ENCODE data around the gene KIF18B. TPM values are rescaled to one million over a fixed set of nuclear protein-coding genes. Genes with fewer than 3 reads are reported as not detected.

Gene KIF18B
- total RNA-seq, 1 donor from 2014 or later, result 0.74 TPM

DNA sequence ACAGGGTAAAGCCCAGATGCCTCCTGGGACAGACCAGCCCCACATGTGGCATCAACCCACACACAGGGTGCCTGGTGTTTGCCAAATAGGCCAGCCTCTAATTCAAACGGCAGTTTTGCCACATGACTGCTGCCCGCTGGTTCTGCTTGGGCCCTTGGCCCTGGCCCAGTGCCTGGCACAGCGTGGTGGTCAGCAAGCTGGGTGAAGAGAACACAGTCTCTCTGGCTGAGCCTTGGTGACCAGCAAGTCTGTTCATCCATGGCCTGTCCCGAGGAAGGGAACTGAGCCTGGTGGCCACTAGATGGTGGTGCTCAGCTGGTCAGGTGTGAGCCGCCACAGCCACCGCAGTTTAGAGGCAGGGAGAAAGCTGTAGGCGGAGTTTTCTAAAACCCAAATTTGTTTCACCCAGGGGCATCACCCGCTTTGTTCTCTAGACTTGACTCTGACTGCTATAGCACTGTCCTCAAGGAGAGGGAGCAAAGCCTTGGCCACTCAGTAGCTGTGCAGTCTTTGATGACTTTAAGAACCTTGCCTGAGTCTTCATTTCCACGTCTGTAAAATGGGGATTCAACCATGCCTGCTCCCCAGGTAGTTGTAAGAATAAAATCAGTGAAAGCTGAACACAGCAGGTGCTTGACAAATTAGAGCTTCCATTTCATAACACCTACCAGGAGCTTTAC lies 27.5 kb downstream of the KIF18B start:
- intact Hi-C loops (cut with DNase I), result loop anchor here (2.0 to 10.0 kb wide), 3 partner anchors 99 to 275 kb away; no protein-coding TSS in a partner anchor
- TF ChIP-seq POLR2AphosphoS5 (IDR thresholded peaks at IDR 0.05; ENCODE audit: insufficient read depth in 1 of 2, low read depth in 1 of 2) (peak in 1 of 2 donors; percentile 24), POLR2A (IDR thresholded peaks at IDR 0.05) (no peak)
- TF ChIP-seq, protein P1, sequence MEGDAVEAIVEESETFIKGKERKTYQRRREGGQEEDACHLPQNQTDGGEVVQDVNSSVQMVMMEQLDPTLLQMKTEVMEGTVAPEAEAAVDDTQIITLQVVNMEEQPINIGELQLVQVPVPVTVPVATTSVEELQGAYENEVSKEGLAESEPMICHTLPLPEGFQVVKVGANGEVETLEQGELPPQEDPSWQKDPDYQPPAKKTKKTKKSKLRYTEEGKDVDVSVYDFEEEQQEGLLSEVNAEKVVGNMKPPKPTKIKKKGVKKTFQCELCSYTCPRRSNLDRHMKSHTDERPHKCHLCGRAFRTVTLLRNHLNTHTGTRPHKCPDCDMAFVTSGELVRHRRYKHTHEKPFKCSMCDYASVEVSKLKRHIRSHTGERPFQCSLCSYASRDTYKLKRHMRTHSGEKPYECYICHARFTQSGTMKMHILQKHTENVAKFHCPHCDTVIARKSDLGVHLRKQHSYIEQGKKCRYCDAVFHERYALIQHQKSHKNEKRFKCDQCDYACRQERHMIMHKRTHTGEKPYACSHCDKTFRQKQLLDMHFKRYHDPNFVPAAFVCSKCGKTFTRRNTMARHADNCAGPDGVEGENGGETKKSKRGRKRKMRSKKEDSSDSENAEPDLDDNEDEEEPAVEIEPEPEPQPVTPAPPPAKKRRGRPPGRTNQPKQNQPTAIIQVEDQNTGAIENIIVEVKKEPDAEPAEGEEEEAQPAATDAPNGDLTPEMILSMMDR (IDR thresholded peaks at IDR 0.05), result peak; percentile 75 to 87 (median 85)
- Histone ChIP-seq H3K9me3 (no peaks in the 10 kb centered on the region), H3K36me3 (no peaks in the 10 kb centered on the region), H3K27me3 (no peaks in the 10 kb centered on the region), H3K4me1 (peaks cover 12% of the 10 kb centered on the region), H3K4me3 (no peak overlapping the region), H3K27ac (no peak overlapping the region)
- no peak for DNase-seq (ENCODE audit: extremely low spot score in 2 of 2)

DNA sequence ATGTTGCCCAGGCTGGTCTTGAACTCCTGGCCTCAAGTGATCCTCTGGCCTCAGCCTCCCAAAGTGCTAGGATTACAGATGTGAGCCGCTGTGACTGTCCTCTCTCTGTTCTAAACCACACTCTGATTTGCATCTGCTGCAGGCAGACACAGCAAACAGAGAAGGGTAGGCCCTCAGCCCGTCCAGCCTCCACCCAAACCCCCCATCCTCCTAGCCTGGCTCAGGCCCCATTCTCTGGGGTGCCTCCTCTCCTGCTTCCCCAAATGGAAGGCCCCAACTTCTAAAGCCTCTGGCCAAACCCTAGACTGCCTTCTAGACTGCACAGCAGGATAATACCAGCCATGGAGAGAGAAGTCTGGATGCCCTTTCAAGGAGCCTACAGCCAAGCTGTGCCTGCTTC lies 28.2 kb downstream of the KIF18B start:
- TF ChIP-seq POLR2AphosphoS5 (IDR thresholded peaks at IDR 0.05; ENCODE audit: insufficient read depth in 1 of 2, low read depth in 1 of 2), result no peak
- TF ChIP-seq, protein P1 (IDR thresholded peaks at IDR 0.05), result no peak
- no peaks in the 10 kb centered on the region for H3K36me3 ChIP-seq
- DNase-seq (ENCODE audit: extremely low spot score in 2 of 2), result no peak
- H3K27ac ChIP-seq, result no peak overlapping the region
- peaks cover 12% of the 10 kb centered on the region for H3K4me1 ChIP-seq
- no peak overlapping the region for H3K4me3 ChIP-seq
- H3K27me3 ChIP-seq, result no peaks in the 10 kb centered on the region
- intact Hi-C loops (cut with DNase I), result loop anchor here (2.0 to 10.0 kb wide), 2 partner anchors 99 to 185 kb away; no protein-coding TSS in a partner anchor
- H3K9me3 ChIP-seq, result no peaks in the 10 kb centered on the region

DNA sequence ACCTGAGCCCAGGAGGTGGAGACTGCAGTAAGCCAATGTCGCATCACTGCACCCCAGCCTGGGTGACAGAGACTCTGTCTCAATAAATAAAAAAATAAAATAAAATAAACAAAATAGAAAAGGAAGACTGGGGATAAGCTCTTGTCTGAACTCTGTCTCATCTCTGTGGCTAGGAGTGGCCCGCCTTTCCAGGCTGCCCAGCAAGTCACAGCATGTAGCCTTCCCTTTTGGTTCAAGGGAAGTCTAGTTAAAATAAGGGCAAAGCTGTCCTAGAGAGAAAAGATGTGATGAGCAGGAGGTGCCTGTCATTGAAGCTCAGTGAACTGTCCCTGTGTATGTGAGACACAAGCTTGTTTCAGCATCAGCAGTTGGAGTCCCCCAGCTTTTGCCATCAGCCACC lies 29.6 kb downstream of the KIF18B start:
- no peaks in the 10 kb centered on the region for H3K36me3 ChIP-seq
- intact Hi-C loops (cut with DNase I), result loop anchor here (2.0 to 10.0 kb wide), 2 partner anchors 101 to 187 kb away; no protein-coding TSS in a partner anchor
- no peaks in the 10 kb centered on the region for H3K9me3 ChIP-seq
- H3K27me3 ChIP-seq, result no peaks in the 10 kb centered on the region
- TF ChIP-seq POLR2AphosphoS5 (IDR thresholded peaks at IDR 0.05; ENCODE audit: insufficient read depth in 1 of 2, low read depth in 1 of 2) (no peak), POLR2A (IDR thresholded peaks at IDR 0.05) (no peak)
- TF ChIP-seq, protein P1 (IDR thresholded peaks at IDR 0.05), result no peak
- no peak overlapping the region for H3K4me3 ChIP-seq
- peaks cover 12% of the 10 kb centered on the region for H3K4me1 ChIP-seq
- H3K27ac ChIP-seq, result no peak overlapping the region
- DNase-seq (ENCODE audit: extremely low spot score in 2 of 2), result no peak

DNA sequence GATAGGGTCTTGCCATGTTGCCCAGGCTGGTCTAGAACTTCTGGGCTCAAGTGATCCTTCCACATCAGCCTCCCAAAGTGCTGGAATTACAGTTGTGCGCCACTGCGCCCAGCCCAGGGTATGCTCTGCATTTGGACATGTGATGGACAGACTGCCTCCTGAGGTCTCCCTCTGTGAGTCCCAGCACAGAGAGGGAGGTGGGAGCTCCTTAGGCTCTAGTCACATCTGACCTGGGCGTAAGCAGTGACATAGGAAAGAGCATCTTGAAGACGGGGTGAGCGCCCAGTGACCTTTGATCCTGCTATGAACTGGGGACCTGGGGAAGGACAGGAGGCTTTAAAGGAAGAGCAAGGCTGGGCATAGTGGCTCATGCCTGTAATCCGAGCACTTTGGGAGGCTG lies 30.1 kb downstream of the KIF18B start:
- Histone ChIP-seq H3K4me1 (peaks cover 12% of the 10 kb centered on the region), H3K36me3 (no peaks in the 10 kb centered on the region), H3K27me3 (no peaks in the 10 kb centered on the region), H3K27ac (no peak overlapping the region), H3K9me3 (no peaks in the 10 kb centered on the region), H3K4me3 (no peak overlapping the region)
- TF ChIP-seq, protein P1 (IDR thresholded peaks at IDR 0.05), result no peak
- no peak for TF ChIP-seq POLR2AphosphoS5 (IDR thresholded peaks at IDR 0.05; ENCODE audit: insufficient read depth in 1 of 2, low read depth in 1 of 2)
- TF ChIP-seq POLR2A (IDR thresholded peaks at IDR 0.05), result no peak
- intact Hi-C loops (cut with DNase I), result loop anchor here (10.0 kb wide), 1 partner anchor 187 kb away; no protein-coding TSS in a partner anchor
- no peak for DNase-seq (ENCODE audit: extremely low spot score in 2 of 2)

DNA sequence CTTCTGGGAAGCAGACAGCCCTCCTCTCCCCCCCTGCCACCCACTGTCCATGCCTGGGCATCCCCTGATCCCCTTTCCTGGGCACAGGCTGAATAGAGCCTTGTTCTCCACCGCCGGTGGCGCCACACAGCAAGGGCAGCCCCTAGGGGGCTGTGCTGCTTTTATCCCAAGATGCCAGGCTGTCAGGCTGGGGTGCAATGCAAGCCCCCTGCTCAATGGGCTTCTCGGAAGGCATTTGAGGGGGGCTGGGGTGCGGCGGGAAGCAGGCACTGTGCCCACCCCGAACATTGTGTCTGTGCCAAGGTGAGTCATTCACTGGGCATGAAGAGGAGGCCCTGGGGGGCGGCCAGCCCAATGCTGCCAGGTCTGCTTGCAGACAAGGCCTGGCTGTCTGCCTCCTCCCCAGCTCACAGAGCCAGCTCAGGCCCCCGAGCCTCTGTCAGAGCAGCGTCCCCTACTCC lies 30.8 kb downstream of the KIF18B start:
- intact Hi-C loops (cut with DNase I), result loop anchor here (10.0 kb wide), 1 partner anchor 188 kb away; no protein-coding TSS in a partner anchor
- Histone ChIP-seq H3K27me3 (no peaks in the 10 kb centered on the region), H3K27ac (no peak overlapping the region), H3K36me3 (no peaks in the 10 kb centered on the region), H3K9me3 (no peaks in the 10 kb centered on the region), H3K4me3 (no peak overlapping the region), H3K4me1 (peaks cover 12% of the 10 kb centered on the region)
- no peak for DNase-seq (ENCODE audit: extremely low spot score in 2 of 2)
- TF ChIP-seq POLR2A (IDR thresholded peaks at IDR 0.05) (no peak), POLR2AphosphoS5 (IDR thresholded peaks at IDR 0.05; ENCODE audit: insufficient read depth in 1 of 2, low read depth in 1 of 2) (peak in 1 of 2 donors; percentile 49)
